Smooth muscle cell (in vitro differentiated cells): ENCODE measurements around the gene NAA60. TPM values are rescaled to one million over a fixed set of nuclear protein-coding genes. Genes with fewer than 3 reads are reported as not detected.

ENCODE experiments used
- DNase-seq: peaks from one replicate; lab custom pipeline; 2025; ENCODE audit not compliant: unreplicated experiment; lab: John Stamatoyannopoulos, UW
- H2AFZ ChIP-seq: fragments of 200-600 bp; sonication (generic); 2 replicates; pipeline ENCODE4 v1.6.0; 2016; ENCODE audit warnings: antibody characterized with exemption, low read depth, mild to moderate bottlenecking
- H3F3A ChIP-seq: fragments of 200-600 bp; sonication (generic); 2 replicates; pipeline ENCODE4 v1.6.0; 2017; ENCODE audit warnings: antibody characterized with exemption, low read depth
- H3K27ac ChIP-seq: fragments of 200-600 bp; sonication (generic); 2 replicates; pipeline ENCODE4 v1.5.1; 2016; ENCODE audit warnings: low read depth, mild to moderate bottlenecking
- H3K27me3 ChIP-seq: fragments of 200-600 bp; sonication (generic); 2 replicates; pipeline ENCODE4 v1.6.1; 2016; ENCODE audit warnings: low read depth, mild to moderate bottlenecking
- H3K36me3 ChIP-seq: fragments of 200-600 bp; sonication (generic); 2 replicates; pipeline ENCODE4 v1.5.1; 2016; ENCODE audit warnings: low read depth
- H3K4me1 ChIP-seq: fragments of 200-600 bp; sonication (generic); 2 replicates; pipeline ENCODE4 v1.5.1; 2016; ENCODE audit warnings: low read depth
- H3K4me2 ChIP-seq: fragments of 200-600 bp; sonication (generic); 2 replicates; pipeline ENCODE4 v1.6.0; 2016; ENCODE audit warnings: mild to moderate bottlenecking
- H3K4me3 ChIP-seq: fragments of 200-600 bp; sonication (generic); 2 replicates; pipeline ENCODE4 v1.5.1; 2016; ENCODE audit warnings: mild to moderate bottlenecking
- H3K79me2 ChIP-seq: fragments of 200-600 bp; sonication (generic); 2 replicates; pipeline ENCODE4 v1.6.0; 2016; ENCODE audit warnings: low read depth, mild to moderate bottlenecking
- H3K9ac ChIP-seq: fragments of 200-600 bp; sonication (generic); 2 replicates; pipeline ENCODE4 v1.6.0; 2016; ENCODE audit warnings: low read depth
- H3K9me3 ChIP-seq: fragments of 200-600 bp; sonication (generic); replicated peaks from 2 replicates; pipeline ENCODE4 v1.5.1; 2016; ENCODE audit warnings: low read depth
- H4K20me1 ChIP-seq: fragments of 200-600 bp; sonication (generic); 2 replicates; pipeline ENCODE4 v1.6.0; 2016; ENCODE audit warnings: low read depth
- CTCF ChIP-seq: fragments of 200-600 bp; sonication (generic); IDR thresholded peaks from 2 replicates; pipeline ENCODE4 v1.5.1; 2017; ENCODE audit warnings: borderline replicate concordance, mild to moderate bottlenecking, antibody characterized with exemption; ENCODE audit not compliant: insufficient read depth, poor library complexity, severe bottlenecking
- WGBS: methylation state at CpG from one replicate; pipeline ENCODE4 v1.1.7; 2016; ENCODE audit warnings: low lambda C conversion rate; 5-methylcytosine and 5-hydroxymethylcytosine counted together
- polyA plus RNA-seq: library from polyadenylated mRNA; unstranded; fragments of >200 nt; fragmentation: Nextera tagmentation; extraction: Ambion mirVana; gene quantifications from 2 replicates; pipeline ENCODE4 v1.2.1, GENCODE V29; 2016
- total RNA-seq: library from RNA; depleted of rRNA; stranded (reverse); fragments of >200 nt; gene quantifications from 2 replicates; pipeline ENCODE4 v1.2.3, GENCODE V29; 2014

NAA60 gene
- total and polyA plus RNA-seq, 2 experiments from 2014 or later = 42.6 to 54.1 TPM

GRCh38 chr16:3469736-3470135 is 26.3 kb downstream of the NAA60 start:
- DNase-seq = no peak
- Histone ChIP-seq H3F3A (no peaks in the 10 kb centered on the region), H3K4me1 (no peaks in the 10 kb centered on the region), H3K27me3 (no peaks in the 10 kb centered on the region), H3K27ac (no peak overlapping the region), H3K4me3 (no peak overlapping the region), H3K36me3 (no peaks in the 10 kb centered on the region), H2AFZ (no peak overlapping the region), H3K9me3 (no peaks in the 10 kb centered on the region), H4K20me1 (peaks cover 100% of the 10 kb centered on the region), H3K79me2 (peaks cover 99% of the 10 kb centered on the region), H3K4me2 (no peak overlapping the region), H3K9ac (no peak overlapping the region)
- WGBS = 94% methylated on average over 7 of the region's 7 CpGs
- no peak for TF ChIP-seq CTCF

GRCh38 chr16:3470723-3471122 is 27.2 kb downstream of the NAA60 start:
- Histone ChIP-seq H3K4me3 (no peak overlapping the region), H3K36me3 (no peaks in the 10 kb centered on the region), H3K9ac (no peak overlapping the region), H3F3A (no peaks in the 10 kb centered on the region), H3K79me2 (peaks cover 99% of the 10 kb centered on the region), H3K27ac (no peak overlapping the region), H2AFZ (no peak overlapping the region), H3K27me3 (no peaks in the 10 kb centered on the region), H3K4me1 (no peaks in the 10 kb centered on the region), H3K9me3 (no peaks in the 10 kb centered on the region), H4K20me1 (peaks cover 100% of the 10 kb centered on the region), H3K4me2 (no peak overlapping the region)
- DNase-seq = no peak
- TF ChIP-seq CTCF = no peak
- WGBS = 86% methylated on average over 9 of the region's 9 CpGs

GRCh38 chr16:3471518-3472176 is 28.2 kb downstream of the NAA60 start:
- Histone ChIP-seq H3K4me2 (no peak overlapping the region), H3K4me1 (no peaks in the 10 kb centered on the region), H2AFZ (no peak overlapping the region), H3K27ac (no peak overlapping the region), H3K4me3 (no peak overlapping the region), H3K79me2 (peaks cover 99% of the 10 kb centered on the region), H3K27me3 (no peaks in the 10 kb centered on the region), H3K9ac (no peak overlapping the region), H3F3A (no peaks in the 10 kb centered on the region), H3K9me3 (no peaks in the 10 kb centered on the region), H4K20me1 (peaks cover 100% of the 10 kb centered on the region), H3K36me3 (no peaks in the 10 kb centered on the region)
- no peak for TF ChIP-seq CTCF
- 95% methylated on average over 20 of the region's 20 CpGs for WGBS
- DNase-seq = no peak
